HG03280 (cell line): ENCODE results near the gene MIPOL1.
"Not testable (repeated sequence)": the region's sequence is repeated elsewhere in the genome, so short reads cannot be mapped to it uniquely, and the experiment has no call there.

ENCODE experiments used
- ATAC-seq: cut with Tn5 transposase; IDR thresholded peaks from one replicate; pipeline ENCODE4 v1.9.1; 2021; ENCODE audit warnings: mild to moderate bottlenecking, moderate library complexity; ENCODE audit not compliant: unreplicated experiment

Gene MIPOL1

DNA sequence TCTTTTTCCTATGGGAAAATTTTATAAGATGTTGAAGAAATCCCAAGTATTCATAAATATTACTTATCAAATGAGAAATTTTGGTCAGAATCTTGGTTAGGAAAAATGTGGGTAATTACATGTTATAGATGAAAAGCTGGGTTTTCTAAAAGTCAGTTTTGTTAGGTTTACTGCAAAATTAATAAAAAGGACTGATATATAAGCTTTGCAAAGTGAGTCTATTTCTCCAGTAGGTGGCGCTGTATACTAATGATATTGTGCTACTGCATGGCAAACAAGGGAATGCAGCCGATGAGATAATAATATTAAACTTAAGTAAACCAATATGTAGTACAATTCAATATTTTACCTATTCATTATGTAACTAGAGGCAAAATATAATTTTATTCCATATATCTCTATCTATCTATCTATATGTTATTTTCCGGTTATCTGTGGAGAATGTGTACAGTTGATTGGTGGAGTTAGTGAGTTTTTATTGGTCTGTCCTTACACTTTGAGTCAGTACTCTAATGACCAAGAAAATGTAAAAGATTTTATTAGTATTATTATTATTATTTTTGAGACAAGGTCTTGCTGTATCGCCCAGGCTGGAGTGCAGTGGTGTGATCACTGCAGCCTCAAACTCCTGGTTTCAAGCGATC lies 32.9 kb downstream of the MIPOL1 start:
- ATAC-seq, result no peak

DNA sequence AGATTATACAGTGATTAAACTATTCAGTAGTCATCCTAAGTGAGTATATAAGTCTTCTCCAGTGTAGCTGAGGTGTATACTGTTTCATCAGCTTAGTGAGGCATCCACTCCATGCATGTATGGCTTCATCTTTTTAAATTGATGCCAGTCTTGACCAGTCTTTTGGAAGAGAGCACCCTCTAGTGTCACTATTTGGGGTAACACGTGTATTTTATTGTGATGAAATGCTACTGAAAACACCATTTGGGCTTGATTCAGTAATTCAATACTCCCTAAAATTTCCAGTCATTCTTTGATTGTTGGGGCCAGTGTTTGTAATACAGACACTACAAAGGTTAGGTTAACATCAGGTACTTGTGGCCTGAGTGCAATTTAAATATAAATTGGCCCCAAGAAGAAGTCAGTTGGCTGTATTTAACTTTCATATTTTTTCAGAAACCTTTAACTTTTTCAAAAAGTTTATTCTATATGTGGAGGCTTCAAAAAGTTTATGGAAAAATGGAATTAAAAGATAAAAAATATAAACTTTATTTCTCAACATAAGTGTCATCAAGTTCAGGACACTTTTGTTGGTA lies 35.3 kb downstream of the MIPOL1 start:
- peak; percentile 74 for ATAC-seq

DNA sequence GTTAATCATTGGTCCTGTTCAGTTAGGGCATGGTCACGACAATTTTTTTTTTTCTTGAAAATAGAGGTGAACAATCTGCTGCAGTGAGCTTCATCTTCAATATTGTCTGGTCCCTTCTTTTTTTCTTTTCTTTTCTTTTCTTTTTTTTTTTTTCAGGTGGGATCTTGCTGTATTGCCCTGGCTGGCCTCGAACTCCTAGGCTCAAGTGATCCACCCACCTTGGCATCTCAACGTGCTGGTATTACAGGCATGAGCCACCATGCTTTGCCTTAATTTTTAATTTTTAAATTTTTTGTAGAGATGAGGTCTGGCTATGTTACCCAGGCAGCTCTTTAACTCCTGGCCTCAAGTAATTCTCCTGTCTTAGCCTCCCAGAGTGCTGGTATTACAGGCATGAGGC lies 36.5 kb downstream of the MIPOL1 start:
- no peak for ATAC-seq

DNA sequence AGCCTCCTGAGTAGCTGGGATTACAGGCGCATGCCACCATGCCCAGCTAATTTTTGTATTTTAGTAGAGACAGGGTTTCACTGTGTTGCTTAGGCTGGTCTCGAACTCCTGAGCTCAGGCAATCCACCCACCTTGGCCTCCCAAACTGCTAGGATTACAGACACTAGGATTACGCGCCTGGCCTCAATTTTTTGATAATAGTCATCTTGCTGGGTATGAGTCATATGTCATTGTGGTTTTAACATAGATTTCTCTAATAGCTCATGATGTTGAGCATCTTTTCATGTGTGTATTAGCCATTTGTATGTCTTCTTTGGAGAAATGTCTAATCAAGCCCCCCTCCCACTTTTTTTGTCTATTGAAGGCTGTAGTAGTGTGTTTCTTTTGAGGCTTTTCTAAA lies 38.3 kb downstream of the MIPOL1 start:
- ATAC-seq, result not testable (repeated sequence)

DNA sequence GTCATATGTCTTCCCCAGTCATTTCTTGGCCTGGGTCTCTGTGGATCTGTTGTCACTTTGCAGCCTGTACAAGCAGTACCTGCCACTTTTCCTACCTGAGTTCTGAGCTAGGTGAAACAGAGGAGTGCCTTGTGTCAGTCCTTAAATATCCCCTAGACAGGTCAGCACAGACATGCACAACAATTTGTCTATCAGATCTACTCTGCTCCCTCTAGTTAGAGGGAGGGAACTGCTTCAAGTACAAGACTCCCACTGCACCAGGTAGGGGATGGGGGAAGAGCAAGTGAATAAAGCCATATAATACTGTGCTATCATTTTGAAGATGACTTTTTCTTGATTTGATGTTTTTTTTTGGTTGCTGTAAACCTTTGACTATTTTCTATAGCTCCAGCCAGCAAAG lies 39.4 kb downstream of the MIPOL1 start:
- no peak for ATAC-seq

DNA sequence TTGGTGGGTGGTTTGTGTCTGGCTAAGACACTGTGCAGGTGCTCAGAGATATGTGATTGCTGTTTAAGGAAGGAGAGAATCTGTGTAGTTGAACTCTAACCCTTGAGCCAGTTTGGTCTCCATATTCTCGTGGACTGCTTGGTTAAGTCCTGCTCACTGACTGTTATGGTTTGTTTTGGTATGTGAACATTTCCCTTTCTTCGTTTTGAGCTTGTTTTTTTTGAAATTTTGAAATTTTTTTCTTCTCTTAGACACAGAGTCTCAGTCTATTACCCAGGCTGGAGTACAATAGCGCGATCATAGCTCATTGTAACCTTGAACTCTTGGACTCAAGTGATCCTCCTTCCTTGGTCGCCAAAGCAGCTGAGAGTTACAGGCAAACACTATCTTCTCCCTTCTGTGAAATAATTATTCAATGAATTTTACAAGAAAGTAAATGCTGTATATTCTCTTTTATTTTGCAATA lies 40.0 kb downstream of the MIPOL1 start:
- ATAC-seq, result no peak

DNA sequence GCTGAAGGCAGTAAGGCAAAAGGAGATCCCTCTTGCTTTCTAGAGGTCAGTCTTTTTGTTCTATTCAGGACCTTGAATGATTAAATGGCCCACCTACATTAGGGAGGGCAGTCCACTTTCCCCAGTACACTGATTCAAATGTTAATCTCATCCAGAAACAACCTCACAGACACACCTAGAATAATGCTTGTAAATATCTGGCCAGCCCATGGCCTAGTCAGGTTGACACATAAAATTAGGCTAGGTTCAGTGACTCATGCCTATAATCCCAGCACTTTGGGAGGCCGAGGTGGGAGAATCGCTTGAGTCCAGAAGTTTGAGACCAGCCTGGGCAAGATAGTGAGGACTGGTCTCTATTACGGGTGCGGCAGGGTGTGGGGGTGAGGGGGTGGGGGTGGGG lies 43.5 kb downstream of the MIPOL1 start:
- no peak for ATAC-seq

GRCh38 chr14:37246427-37246829 lies 48.7 kb downstream of the MIPOL1 start:
- ATAC-seq, result no peak

GRCh38 chr14:37247791-37248461 lies 50.2 kb downstream of the MIPOL1 start:
- ATAC-seq, result no peak

DNA sequence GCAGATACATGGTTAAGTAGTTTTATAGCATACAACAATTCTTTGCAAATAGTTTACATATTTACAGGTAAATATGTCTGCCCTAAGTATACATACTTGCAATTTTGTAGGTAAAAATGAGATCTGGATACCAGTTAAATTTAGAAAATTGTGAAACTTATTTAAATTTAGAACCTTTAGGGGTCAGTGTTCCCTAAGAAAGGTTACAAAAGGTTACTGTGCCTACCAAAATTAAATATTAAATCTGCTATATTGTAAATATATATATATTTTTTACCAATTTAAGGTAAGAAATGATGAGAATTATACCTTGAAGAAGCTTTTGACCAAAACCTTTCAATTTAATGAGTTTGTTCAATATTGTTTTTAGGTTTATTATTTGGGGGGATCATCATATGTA lies 54.0 kb downstream of the MIPOL1 start:
- ATAC-seq, result no peak

GRCh38 chr14:37252434-37252833 lies 54.7 kb downstream of the MIPOL1 start:
- ATAC-seq, result no peak

- ATAC-seq, result no peak
Measured at GRCh38 chr14:37253905-37254304, 56.2 kb downstream of the MIPOL1 start.

DNA sequence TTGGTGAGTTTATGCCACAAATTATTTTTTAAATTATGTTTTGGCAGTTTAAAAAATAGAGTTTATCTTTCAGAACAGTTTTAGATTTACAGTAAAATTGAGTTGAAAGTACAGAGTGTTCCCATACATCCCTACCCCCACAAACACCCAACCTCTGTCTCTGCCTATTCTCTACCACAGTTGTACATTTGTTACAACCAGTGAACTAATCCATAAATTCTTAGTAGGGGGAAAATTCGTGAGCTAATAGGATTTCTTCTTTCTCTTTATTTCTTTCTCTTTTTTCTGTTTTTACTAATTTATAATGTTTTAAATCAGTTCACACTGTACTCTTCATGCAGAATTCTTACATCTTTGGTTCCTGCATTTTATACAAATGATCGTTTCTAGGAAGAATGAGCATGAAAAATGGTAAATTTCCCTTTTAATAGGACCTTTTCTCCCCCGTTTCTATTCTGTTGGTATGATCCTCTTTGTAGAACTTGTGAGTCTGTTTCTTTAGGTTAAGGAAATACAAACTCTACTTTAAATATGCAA lies 56.7 kb downstream of the MIPOL1 start:
- no peak for ATAC-seq

DNA sequence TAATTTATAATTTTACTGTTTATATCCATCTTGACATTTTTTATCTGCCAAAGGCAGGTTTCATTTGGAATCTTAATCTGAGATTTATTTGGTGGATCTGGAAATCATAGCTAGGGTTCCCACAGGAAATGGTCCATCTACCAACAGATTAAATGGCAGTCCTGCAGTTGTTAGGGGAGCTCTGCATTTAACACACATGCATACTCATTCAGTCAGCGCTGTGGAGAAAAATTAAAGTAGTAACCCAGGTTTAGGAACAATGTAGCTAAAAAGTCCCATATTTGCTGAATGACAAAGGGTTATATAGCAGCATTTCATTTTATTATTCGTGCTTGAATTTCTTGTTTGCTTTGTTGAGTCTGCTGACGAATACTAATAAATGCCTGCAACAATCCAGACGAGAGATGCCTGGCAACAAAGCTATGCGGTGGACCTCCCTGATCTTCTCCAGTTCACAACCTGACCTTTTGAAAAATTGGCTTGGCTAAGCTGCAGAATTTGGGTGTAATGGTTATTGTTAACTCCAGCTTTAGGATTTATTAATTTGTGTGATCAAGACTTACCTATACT lies 59.8 kb downstream of the MIPOL1 start:
- no peak for ATAC-seq

GRCh38 chr14:37262649-37263048 lies 64.9 kb downstream of the MIPOL1 start:
- ATAC-seq, result no peak

DNA sequence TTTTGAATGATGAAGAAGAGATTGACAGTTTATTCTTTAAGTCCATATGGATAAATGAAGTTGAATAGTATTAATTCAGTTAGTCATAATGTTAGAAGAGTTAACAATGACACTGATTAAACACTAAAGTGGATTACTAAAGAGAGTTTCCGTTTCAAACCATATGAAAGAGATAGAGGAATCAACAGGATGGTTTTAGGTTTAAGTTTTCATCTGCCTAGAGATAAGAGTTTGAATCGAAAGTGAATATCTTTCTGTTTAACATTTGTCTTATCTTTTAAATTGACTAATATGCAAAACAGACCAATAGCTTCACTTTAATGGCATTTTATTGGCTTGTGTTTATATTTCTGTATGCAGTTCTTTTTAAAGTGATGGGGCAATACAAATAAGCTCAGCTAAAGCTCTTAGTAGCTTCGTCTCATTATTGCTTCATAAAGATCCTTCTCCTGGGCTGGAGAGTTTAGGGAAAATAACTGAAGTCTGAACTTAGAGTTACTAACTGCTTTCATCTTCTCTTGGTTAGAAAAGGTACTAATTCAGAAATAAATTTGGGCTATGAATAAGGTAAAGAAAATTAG lies 66.0 kb downstream of the MIPOL1 start:
- no peak for ATAC-seq

DNA sequence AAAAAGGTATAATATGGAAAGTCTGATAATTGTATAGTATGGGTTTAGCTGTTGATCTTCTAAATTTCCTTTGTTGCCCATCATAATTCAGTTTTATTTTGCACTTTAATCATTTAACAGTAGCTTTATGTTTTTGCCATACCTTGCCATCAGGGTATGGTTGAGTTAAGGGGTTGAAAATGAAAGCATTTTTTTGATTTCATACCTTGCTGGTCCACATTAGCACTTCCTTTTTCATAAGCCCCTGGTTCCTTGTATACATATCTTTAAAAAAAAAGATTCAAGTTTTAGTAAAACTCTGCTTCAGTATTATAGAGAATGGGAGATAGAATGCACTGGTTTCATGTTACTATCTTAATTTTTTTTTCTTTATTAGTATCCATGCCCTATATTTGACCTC lies 71.1 kb downstream of the MIPOL1 start:
- no peak for ATAC-seq

DNA sequence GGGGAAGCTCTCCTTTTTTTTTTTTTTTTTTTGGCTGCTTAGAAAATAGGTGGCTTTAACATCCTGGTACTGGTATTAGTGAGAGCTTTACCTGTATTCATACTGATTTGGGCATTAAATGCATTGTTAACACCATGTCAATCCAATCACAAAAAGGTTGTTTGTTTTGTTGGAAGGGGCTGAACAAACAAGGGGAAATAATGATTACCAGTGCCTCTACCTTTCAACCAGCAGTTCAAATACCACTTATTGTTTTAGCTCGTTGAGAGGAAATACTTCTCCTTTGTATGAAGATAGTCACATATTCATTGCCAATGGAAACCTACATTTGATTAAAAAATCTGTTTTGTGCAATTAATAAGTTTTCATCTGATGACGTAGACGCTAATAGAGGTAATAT lies 72.9 kb downstream of the MIPOL1 start:
- ATAC-seq, result no peak

DNA sequence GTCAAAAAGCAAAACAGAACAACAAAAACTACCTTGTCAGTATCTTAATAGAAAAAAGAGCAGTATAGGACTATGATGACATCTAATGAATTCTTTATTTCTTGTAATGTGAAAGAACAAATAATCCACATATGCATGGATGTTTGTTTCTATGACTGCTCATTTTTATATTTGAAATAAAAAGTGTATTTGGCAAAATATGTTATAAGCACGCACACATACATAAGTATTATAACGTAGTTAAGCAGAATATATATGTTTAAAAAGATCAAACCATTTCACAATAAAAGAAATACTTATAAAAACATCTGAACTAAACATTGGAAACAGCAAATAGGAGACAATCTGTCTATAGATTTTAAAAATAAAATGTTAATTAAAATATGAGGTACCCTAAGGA lies 74.8 kb downstream of the MIPOL1 start:
- ATAC-seq, result no peak

GRCh38 chr14:37274652-37275051 lies 76.9 kb downstream of the MIPOL1 start:
- ATAC-seq, result no peak

DNA sequence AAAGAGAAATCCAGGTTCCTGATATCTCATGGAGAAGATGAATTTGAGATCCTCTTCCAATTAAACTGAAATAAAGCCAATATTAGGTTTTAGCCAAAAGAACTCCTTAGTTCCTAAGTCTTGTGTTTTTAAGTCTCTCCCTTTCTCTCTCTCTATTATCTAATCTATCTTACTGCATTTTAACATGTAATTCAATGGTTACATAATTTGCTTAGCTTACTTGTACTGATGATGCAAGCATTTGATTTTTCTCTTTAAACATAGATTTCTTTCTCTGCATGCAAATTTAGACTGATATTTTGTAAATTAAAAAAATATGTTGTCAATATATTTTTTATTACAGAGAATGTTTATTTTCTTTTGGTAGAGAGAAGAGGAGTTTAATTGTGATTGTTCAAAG lies 78.2 kb downstream of the MIPOL1 start:
- ATAC-seq, result no peak
